Stomach (tissue), 4 donors: ENCODE results near the gene SLC38A6.

Experiments
- CTCF ChIP-seq, 7 experiments: fragments of 450-650 bp in 4 of 7; fragments of 200-600 bp in 3 of 7; sonication (generic) in 3 of 7; IDR thresholded peaks; one replicate each; pipeline ENCODE4 v1.5.1; 2016 to 2019; ENCODE audit warnings: antibody characterized with exemption in 7 of 7, control low read depth in 2 of 7, mild to moderate bottlenecking in 1 of 7
- POLR2AphosphoS5 ChIP-seq, 3 donors: sonication (generic); formaldehyde crosslinking; IDR thresholded peaks; one replicate each; pipeline ENCODE4 v1.6.1; 2016; ENCODE audit warnings: antibody characterized with exemption in 3 of 3

DNA sequence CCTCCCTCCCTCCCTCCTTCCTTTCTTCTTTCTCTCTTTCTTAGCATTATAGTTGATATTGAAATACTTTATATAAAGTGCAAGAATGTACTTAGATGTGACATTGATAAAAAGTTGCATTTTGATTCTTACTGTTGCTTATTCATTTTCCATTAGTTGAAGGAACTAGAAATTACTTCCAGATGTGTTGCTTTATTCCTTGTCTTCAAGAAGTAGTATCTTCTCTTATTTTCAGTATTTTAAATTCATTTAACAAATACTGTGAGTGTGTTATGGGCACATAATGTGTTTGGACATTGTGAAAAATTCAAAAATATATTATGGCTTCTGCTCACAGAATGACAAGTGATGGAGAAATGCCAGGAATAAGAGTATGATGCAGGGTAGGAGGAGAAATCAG lies 45.7 kb upstream of the SLC38A6 start:
- TF ChIP-seq CTCF (IDR thresholded peaks at IDR 0.05): no peak
- no peak for TF ChIP-seq POLR2AphosphoS5 (IDR thresholded peaks at IDR 0.05)
